T-helper 17 cell (primary cell): ENCODE data around the gene KASH5. TPM values are rescaled to one million over a fixed set of nuclear protein-coding genes. Genes with fewer than 3 reads are reported as not detected.

ENCODE experiments used
- ATAC-seq: fragments of 150-1000 bp; cut with Tn5 transposase; 2 replicates; pipeline ENCODE4 v1.10.0; 2021; ENCODE audit warnings: mild to moderate bottlenecking, moderate library complexity
- DNase-seq, 3 donors: peaks; one replicate each; pipeline versions ENCODE4 v3.0.0 to v3.0.0-alpha.2; 2020 to 2021
- H3K9me3 ChIP-seq: one replicate; pipeline ENCODE4 v1.7.0; 2013; ENCODE audit warnings: low read length, mild to moderate bottlenecking; ENCODE audit not compliant: control insufficient read depth, poor library complexity, severe bottlenecking
- H3K27ac Mint-ChIP-seq: one replicate; pipeline ENCODE4 v1.8.0; 2022; ENCODE audit warnings: mild to moderate bottlenecking, moderate library complexity, mixed read lengths
- H3K27me3 Mint-ChIP-seq: one replicate; pipeline ENCODE4 v1.8.0; 2022; ENCODE audit warnings: mixed read lengths
- H3K36me3 Mint-ChIP-seq: one replicate; pipeline ENCODE4 v1.8.0; 2022; ENCODE audit warnings: low read depth, mixed read lengths
- H3K4me1 Mint-ChIP-seq: one replicate; pipeline ENCODE4 v1.8.0; 2022; ENCODE audit warnings: mild to moderate bottlenecking, mixed read lengths
- H3K4me3 Mint-ChIP-seq: one replicate; pipeline ENCODE4 v1.8.0; 2022; ENCODE audit warnings: mild to moderate bottlenecking, moderate library complexity, mixed read lengths
- total RNA-seq, 4 donors: library from RNA in 2 of 4; stranded (reverse) in 2 of 4; gene quantifications; one replicate each; pipeline ENCODE4 v1.2.3 and lab custom pipeline; 2022 to 2026

KASH5 gene
- total RNA-seq, 2 donors from 2014 or later, result 0.86 TPM; not detected in 1

- Mint-ChIP-seq H3K4me3 (peak overlapping the region; percentile 60), H3K27me3 (no peaks in the 10 kb centered on the region), H3K4me1 (peaks cover 16% of the 10 kb centered on the region), H3K27ac (peak overlapping the region; percentile 87), H3K36me3 (no peaks in the 10 kb centered on the region)
- ATAC-seq (peak; percentile 86), DNase-seq (peak; percentile 61 to 72 (median 64))
- no peaks in the 10 kb centered on the region for H3K9me3 ChIP-seq
Observed at GRCh38 chr19:49391581-49392399, 3.7 kb downstream of the KASH5 start.

GRCh38 chr19:49393881-49394280 is 5.8 kb downstream of the KASH5 start:
- no peak overlapping the region for H3K4me3 Mint-ChIP-seq
- H3K9me3 ChIP-seq, result no peaks in the 10 kb centered on the region
- DNase-seq, result no peak
- ATAC-seq, result no peak
- H3K4me1 Mint-ChIP-seq, result peaks cover 26% of the 10 kb centered on the region
- H3K27me3 Mint-ChIP-seq, result no peaks in the 10 kb centered on the region
- H3K36me3 Mint-ChIP-seq, result peaks cover 3% of the 10 kb centered on the region
- no peak overlapping the region for H3K27ac Mint-ChIP-seq

- ATAC-seq (no peak), DNase-seq (no peak)
- no peaks in the 10 kb centered on the region for H3K27me3 Mint-ChIP-seq
- no peaks in the 10 kb centered on the region for H3K9me3 ChIP-seq
- H3K4me3 Mint-ChIP-seq, result no peak overlapping the region
- H3K36me3 Mint-ChIP-seq, result peaks cover 3% of the 10 kb centered on the region
- peaks cover 29% of the 10 kb centered on the region for H3K4me1 Mint-ChIP-seq
- H3K27ac Mint-ChIP-seq, result no peak overlapping the region
Observed at GRCh38 chr19:49395581-49396407, 7.7 kb downstream of the KASH5 start.

- no peaks in the 10 kb centered on the region for H3K27me3 Mint-ChIP-seq
- H3K36me3 Mint-ChIP-seq, result peaks cover 3% of the 10 kb centered on the region
- H3K27ac Mint-ChIP-seq, result no peak overlapping the region
- DNase-seq (no peak), ATAC-seq (no peak)
- no peaks in the 10 kb centered on the region for H3K9me3 ChIP-seq
- peaks cover 24% of the 10 kb centered on the region for H3K4me1 Mint-ChIP-seq
- no peak overlapping the region for H3K4me3 Mint-ChIP-seq
Observed at GRCh38 chr19:49396738-49397505, 8.9 kb downstream of the KASH5 start.

- Mint-ChIP-seq H3K4me3 (peak overlapping the region; percentile 63), H3K36me3 (peaks cover 3% of the 10 kb centered on the region), H3K27ac (peak overlapping the region; percentile 83), H3K27me3 (no peaks in the 10 kb centered on the region), H3K4me1 (peaks cover 20% of the 10 kb centered on the region)
- ATAC-seq, result peak; percentile 30
- H3K9me3 ChIP-seq, result no peaks in the 10 kb centered on the region
- no peak for DNase-seq
Observed at GRCh38 chr19:49398001-49398615, 10.1 kb downstream of the KASH5 start.

- Mint-ChIP-seq H3K4me1 (peaks cover 23% of the 10 kb centered on the region), H3K27ac (peak overlapping the region; percentile 83), H3K36me3 (peaks cover 3% of the 10 kb centered on the region), H3K4me3 (peak overlapping the region; percentile 63), H3K27me3 (no peaks in the 10 kb centered on the region)
- no peak for ATAC-seq
- no peaks in the 10 kb centered on the region for H3K9me3 ChIP-seq
- no peak for DNase-seq
Observed at GRCh38 chr19:49398931-49399330, 10.9 kb downstream of the KASH5 start.

- no peak for ATAC-seq
- no peaks in the 10 kb centered on the region for H3K27me3 Mint-ChIP-seq
- no peak for DNase-seq
Observed at GRCh38 chr19:49400029-49400428, 12.0 kb downstream of the KASH5 start.

GRCh38 chr19:49403404-49404187 is 15.5 kb downstream of the KASH5 start:
- Mint-ChIP-seq H3K4me1 (peaks cover 24% of the 10 kb centered on the region), H3K36me3 (peaks cover 2% of the 10 kb centered on the region), H3K27me3 (no peaks in the 10 kb centered on the region), H3K27ac (peak overlapping the region; percentile 67), H3K4me3 (no peak overlapping the region)
- no peaks in the 10 kb centered on the region for H3K9me3 ChIP-seq
- ATAC-seq, result no peak
- DNase-seq, result no peak

More at GRCh38 chr19:49400029-49400428, 12.0 kb downstream of the KASH5 start:
- no peaks in the 10 kb centered on the region for H3K9me3 ChIP-seq
- Mint-ChIP-seq H3K27ac (no peak overlapping the region), H3K4me1 (peaks cover 21% of the 10 kb centered on the region), H3K4me3 (no peak overlapping the region), H3K36me3 (peaks cover 3% of the 10 kb centered on the region)

- Mint-ChIP-seq H3K4me3 (no peak overlapping the region), H3K36me3 (peaks cover 2% of the 10 kb centered on the region), H3K4me1 (peaks cover 47% of the 10 kb centered on the region), H3K27ac (peak overlapping the region; percentile 95), H3K27me3 (no peaks in the 10 kb centered on the region)
- H3K9me3 ChIP-seq, result no peaks in the 10 kb centered on the region
- DNase-seq (no peak), ATAC-seq (no peak)
Observed at GRCh38 chr19:49407079-49407478, 19.0 kb downstream of the KASH5 start.

- DNase-seq (no peak), ATAC-seq (no peak)
- Mint-ChIP-seq H3K4me1 (peaks cover 51% of the 10 kb centered on the region), H3K4me3 (peak overlapping the region; percentile 79), H3K27ac (peak overlapping the region; percentile 95), H3K36me3 (peaks cover 2% of the 10 kb centered on the region), H3K27me3 (no peaks in the 10 kb centered on the region)
- H3K9me3 ChIP-seq, result no peaks in the 10 kb centered on the region
Observed at GRCh38 chr19:49407482-49408015, 19.5 kb downstream of the KASH5 start.

- H3K27ac Mint-ChIP-seq, result peak overlapping the region; percentile 95
- H3K4me1 Mint-ChIP-seq, result peaks cover 52% of the 10 kb centered on the region
- peak overlapping the region; percentile 79 for H3K4me3 Mint-ChIP-seq
- no peak for ATAC-seq
- H3K27me3 Mint-ChIP-seq, result no peaks in the 10 kb centered on the region
- peaks cover 2% of the 10 kb centered on the region for H3K36me3 Mint-ChIP-seq
- no peaks in the 10 kb centered on the region for H3K9me3 ChIP-seq
- no peak for DNase-seq
Observed at GRCh38 chr19:49408816-49409440, 20.9 kb downstream of the KASH5 start.
